ENCODE measurements around the gene INPP4A.

INPP4A gene

DNA sequence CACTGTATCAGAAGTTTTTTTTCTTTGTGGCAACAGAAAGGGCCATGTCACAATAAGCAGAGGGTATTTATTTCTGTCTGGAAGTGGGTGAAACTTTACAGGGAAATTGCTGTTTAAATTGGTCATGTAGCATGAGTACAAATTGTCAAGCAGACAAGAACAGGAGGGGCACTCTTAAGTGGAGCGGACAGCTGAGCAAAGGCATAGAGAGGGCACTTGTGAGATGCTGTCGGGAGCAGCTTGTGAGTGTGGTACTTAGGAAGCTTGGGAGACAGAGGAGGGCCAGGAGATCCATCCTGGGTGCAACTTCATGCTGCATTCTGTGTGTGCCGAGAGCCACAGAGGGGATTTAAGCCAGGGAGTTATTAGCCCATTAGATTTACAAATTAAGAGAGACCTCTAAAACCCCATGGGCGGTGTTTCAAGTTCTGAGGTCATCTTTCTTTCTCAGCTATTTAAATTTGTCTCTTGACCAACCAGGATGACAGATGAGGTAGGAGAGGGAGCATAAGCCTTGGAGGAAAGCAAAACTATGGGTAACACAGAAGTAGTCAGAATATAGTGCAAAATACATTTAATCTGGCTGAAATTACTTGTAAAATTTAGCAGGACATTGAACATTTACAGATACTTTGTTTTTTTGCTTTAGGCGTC, 30.4 kb downstream of the INPP4A start:
- TF ChIP-seq, protein P1, sequence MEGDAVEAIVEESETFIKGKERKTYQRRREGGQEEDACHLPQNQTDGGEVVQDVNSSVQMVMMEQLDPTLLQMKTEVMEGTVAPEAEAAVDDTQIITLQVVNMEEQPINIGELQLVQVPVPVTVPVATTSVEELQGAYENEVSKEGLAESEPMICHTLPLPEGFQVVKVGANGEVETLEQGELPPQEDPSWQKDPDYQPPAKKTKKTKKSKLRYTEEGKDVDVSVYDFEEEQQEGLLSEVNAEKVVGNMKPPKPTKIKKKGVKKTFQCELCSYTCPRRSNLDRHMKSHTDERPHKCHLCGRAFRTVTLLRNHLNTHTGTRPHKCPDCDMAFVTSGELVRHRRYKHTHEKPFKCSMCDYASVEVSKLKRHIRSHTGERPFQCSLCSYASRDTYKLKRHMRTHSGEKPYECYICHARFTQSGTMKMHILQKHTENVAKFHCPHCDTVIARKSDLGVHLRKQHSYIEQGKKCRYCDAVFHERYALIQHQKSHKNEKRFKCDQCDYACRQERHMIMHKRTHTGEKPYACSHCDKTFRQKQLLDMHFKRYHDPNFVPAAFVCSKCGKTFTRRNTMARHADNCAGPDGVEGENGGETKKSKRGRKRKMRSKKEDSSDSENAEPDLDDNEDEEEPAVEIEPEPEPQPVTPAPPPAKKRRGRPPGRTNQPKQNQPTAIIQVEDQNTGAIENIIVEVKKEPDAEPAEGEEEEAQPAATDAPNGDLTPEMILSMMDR (conservative IDR thresholded peaks at IDR 0.05), result no peak
- peak overlapping the region; percentile 48 for H3K27ac ChIP-seq

DNA sequence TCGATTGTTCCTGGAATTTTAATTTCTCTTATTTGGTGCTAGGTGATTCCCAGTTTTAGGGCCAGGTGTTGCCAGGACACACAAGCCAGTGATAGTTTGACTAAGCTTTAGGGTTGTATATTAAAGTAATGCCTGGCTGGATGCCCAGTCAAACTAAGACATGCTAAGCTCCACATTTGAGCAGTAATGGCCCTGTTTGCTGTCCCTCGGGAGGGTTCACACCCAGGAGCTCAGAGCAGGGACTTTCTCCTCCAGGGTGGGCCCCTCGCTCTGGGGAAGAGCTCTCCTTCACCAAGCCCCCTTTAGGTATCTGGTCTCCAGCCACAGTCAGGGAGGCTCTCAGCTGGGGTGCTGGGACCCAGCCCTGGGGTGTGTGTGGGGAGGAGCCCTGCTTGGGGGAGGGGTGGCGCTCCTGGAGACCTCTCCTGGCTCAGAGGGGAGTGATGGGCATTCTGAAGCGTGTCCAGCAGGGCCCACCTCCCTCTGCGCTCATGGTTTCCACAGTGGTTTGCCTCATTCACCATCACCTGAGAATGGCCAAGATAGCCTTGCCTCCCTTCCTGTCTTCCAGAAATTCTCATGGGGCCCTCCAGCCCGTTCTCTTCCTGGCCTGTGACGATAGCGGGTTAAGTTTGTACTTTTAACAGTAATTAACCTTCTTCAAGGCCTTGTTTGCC, 31.7 kb downstream of the INPP4A start:
- H3K27ac ChIP-seq, result peak overlapping the region; percentile 48
- TF ChIP-seq, protein P1 (conservative IDR thresholded peaks at IDR 0.05), result no peak

DNA sequence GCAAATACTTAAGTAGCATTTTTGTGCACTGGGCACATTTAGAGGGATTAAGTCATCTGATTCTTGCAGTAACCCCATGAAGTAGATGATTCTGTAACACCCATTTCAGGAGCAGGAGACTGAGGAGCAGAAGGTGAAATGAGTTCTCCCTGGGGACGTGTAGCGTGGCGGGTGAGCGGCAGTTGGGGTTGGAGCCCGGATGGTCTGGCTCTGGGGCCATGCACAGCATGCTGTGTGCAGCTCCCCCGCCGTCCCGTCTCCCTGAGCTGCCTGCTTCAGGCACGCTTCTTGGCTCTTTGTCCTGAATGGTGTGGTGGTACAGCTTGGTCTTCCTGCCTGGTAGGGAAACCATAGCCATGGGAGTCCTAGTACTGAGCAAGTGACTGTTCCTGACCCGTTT, 32.4 kb downstream of the INPP4A start:
- H3K27ac ChIP-seq, result peak overlapping the region; percentile 48; the same call in 1 of the 2 replicates
- TF ChIP-seq, protein P1 (conservative IDR thresholded peaks at IDR 0.05), result no peak

DNA sequence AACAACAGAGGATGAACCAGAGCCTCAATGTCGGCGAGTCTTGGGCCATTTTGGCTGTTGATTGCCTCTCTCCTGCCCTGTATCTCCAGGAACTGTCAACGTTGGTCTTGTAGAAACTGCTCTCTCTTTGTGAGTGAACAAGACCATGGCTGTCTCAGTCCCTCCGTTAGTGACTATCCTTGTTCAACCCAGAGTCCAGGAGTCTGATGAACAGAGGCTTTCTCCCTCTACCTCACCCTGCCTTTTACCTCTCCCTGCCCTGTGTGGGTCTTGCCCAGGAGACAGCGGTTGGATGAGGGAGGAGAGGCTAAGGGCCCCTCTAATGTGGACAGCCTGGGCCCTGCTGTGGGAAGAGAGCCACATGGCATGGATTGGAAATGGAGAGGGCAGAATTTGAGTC, 32.8 kb downstream of the INPP4A start:
- TF ChIP-seq, protein P1 (conservative IDR thresholded peaks at IDR 0.05), result no peak
- no peak overlapping the region for H3K27ac ChIP-seq

DNA sequence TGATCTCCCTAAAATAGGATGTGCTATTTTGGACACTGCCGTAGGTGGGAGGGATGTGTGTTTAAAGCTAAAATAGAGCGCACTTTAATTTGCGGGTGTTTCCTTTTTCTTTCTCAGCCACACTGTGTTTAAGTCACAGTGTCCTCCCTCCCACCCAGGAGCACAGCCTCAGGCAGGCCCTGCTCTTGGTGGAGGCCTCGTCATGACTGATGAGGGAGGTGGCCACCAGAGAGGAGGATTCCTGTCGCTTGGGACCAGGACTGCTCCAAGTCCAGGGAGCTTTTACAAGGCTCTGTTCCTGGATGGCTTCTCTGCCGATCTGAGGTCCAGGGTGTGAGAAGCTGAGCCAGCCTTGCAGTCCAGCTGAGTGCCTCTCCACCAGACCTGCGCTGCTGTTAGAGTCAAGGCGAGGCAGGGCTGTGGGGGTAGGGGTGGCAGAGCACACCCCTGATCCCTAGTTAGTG, 33.5 kb downstream of the INPP4A start:
- TF ChIP-seq, protein P1 (conservative IDR thresholded peaks at IDR 0.05), result no peak
- H3K27ac ChIP-seq, result no peak overlapping the region

DNA sequence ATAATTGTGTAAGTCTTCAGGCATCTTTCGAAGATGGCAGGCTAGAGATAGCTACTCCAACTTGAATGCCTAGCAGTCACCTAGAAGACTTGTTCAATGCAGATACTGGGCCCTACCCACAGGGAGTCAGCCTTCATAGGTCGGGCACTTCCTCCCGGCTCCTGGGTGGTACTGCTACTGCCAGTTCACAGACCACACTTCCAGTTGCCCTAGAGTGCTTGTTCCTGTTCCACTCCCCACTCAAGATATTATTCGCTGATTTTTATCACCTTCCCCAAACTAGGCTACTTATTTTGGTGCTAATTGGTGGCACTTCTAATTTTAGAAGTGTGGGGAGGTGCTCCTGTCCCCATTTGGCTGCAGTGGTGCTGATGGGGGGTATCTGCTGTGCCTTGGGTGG, 34.2 kb downstream of the INPP4A start:
- TF ChIP-seq, protein P1 (conservative IDR thresholded peaks at IDR 0.05), result no peak

DNA sequence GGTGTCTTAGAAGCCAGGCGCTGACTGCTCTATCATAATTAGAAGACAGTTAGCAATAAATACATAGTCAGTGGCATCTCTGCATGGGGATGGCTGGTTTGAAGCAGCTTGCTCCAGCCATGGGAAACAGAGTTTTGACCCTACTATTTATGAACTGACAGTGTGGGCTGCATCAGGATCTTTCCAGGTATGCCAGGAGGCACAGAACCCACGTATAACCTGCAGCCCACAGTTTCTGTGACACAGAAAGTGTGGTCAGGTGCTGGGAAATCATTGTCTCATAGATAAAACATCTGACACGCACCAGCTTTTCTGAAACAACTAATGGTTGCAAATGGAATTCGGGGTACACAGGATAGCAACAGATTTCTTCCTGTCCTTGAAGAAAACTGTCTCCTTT, 34.7 kb downstream of the INPP4A start:
- peak overlapping the region; percentile 75 for H3K27ac ChIP-seq
- TF ChIP-seq, protein P1 (conservative IDR thresholded peaks at IDR 0.05), result no peak

More for the DNA sequence above, 34.2 kb downstream of the INPP4A start:
- H3K27ac ChIP-seq, result peak overlapping the region; percentile 75
